HepG2 (cell line): ENCODE results near the gene PFN1. TPM values are rescaled to one million over a fixed set of nuclear protein-coding genes. Genes with fewer than 3 reads are reported as not detected.
A peak's percentile ranks its signal among the peaks of the same experiment; 100 is the strongest.

Source experiments
- ATF3 ChIP-seq: sonication (generic); formaldehyde crosslinking; IDR thresholded peaks from 2 replicates; pipeline ENCODE4 v1.4.0; 2020; ENCODE audit warnings: missing genetic modification reagents
- BCLAF1 ChIP-seq: fragments of 450-650 bp; IDR thresholded peaks from 2 replicates; pipeline ENCODE4 v1.6.1; 2017; ENCODE audit warnings: mild to moderate bottlenecking
- ETS1 ChIP-seq: sonication (generic); formaldehyde crosslinking; IDR thresholded peaks from 2 replicates; pipeline ENCODE4 v1.4.0; 2020; ENCODE audit warnings: missing genetic modification reagents
- FOXK1 ChIP-seq: sonication (generic); formaldehyde crosslinking; IDR thresholded peaks from 2 replicates; pipeline ENCODE4 v1.4.0; 2020; ENCODE audit warnings: low read depth, missing genetic modification reagents, borderline replicate concordance
- HCFC1 ChIP-seq: fragments of 150-350 bp; IDR thresholded peaks from 2 replicates; pipeline ENCODE4 v1.6.1; 2014; ENCODE audit warnings: low read depth, low read length
- HMGXB3 ChIP-seq: sonication (generic); formaldehyde crosslinking; IDR thresholded peaks from 2 replicates; pipeline ENCODE4 v1.4.0; 2020; ENCODE audit warnings: missing genetic modification reagents, borderline replicate concordance
- KLF6 ChIP-seq: IDR thresholded peaks from 2 replicates; pipeline ENCODE4 v1.8.0; 2016; ENCODE audit warnings: missing biosample characterization, missing genetic modification reagents
- MNT ChIP-seq: fragments of 450-650 bp; IDR thresholded peaks from 2 replicates; pipeline ENCODE4 v1.6.1; 2016
- PATZ1 ChIP-seq: sonication (generic); formaldehyde crosslinking; IDR thresholded peaks from 2 replicates; pipeline ENCODE4 v1.4.0; 2020; ENCODE audit warnings: missing genetic modification reagents
- PPARG ChIP-seq: conservative IDR thresholded peaks from 2 replicates; pipeline ENCODE4 v1.6.1; 2016; ENCODE audit warnings: missing biosample characterization, missing genetic modification reagents
- SOX5 ChIP-seq: IDR thresholded peaks from 2 replicates; pipeline ENCODE4 v1.6.1; 2016; ENCODE audit warnings: borderline replicate concordance
- ZBTB38 ChIP-seq: sonication (generic); formaldehyde crosslinking; IDR thresholded peaks from 2 replicates; pipeline ENCODE4 v1.5.1; 2020; ENCODE audit warnings: mild to moderate bottlenecking, missing genetic modification reagents
- ZNF34 ChIP-seq: sonication (generic); formaldehyde crosslinking; IDR thresholded peaks from 2 replicates; pipeline ENCODE4 v1.4.0; 2020; ENCODE audit warnings: mild to moderate bottlenecking, missing genetic modification reagents, borderline replicate concordance
- ZNF530 ChIP-seq: sonication (generic); formaldehyde crosslinking; IDR thresholded peaks from 2 replicates; pipeline ENCODE4 v1.5.0; 2020; ENCODE audit warnings: low read depth, mild to moderate bottlenecking, missing genetic modification reagents
- ZNF678 ChIP-seq: sonication (generic); formaldehyde crosslinking; IDR thresholded peaks from 2 replicates; pipeline ENCODE4 v1.4.0; 2020; ENCODE audit warnings: mild to moderate bottlenecking, missing genetic modification reagents
- polyA plus RNA-seq, 8 experiments: library from polyadenylated mRNA; depleted of rRNA in 3 of 8; stranded (reverse) in 7 of 8; unstranded in 1 of 8; fragments of >200 nt; fragmentation: Illumina TruSeq in 4 of 8; extraction: Trizol in 4 of 8; gene quantifications; 2 replicates each; pipeline versions ENCODE4 v1.2.1 to v1.2.3, GENCODE V29; 2011 to 2016; ENCODE audit warnings: low read depth in 4 of 8, missing spikeins in 1 of 8, mixed read lengths in 1 of 8; ENCODE audit not compliant: insufficient read depth in 1 of 8
- total RNA-seq, 5 experiments: library from RNA; depleted of rRNA; stranded (reverse); fragments of >200 nt; fragmentation: Illumina TruSeq; extraction: Trizol; gene quantifications; 2 replicates each; pipeline ENCODE4 v1.2.3, GENCODE V29; 2016; ENCODE audit warnings: low read depth in 1 of 5

PFN1 gene
- total and polyA plus RNA-seq, 2 of the 13 experiments (the other 11 are each of a cell fraction or from before 2014, with no cell fraction given) = 494 to 613 TPM

- TF ChIP-seq HMGXB3 = no peak
- 0 out of 2 replicates have a peak, but pooled peaks have one; percentile 31 for TF ChIP-seq ZNF530 (CRISPR knock-in tag)
- peak; percentile 96 for TF ChIP-seq PPARG (CRISPR knock-in tag)
- TF ChIP-seq ZNF678 (CRISPR knock-in tag) = 0 out of 2 replicates have a peak, but pooled peaks have one; percentile 53
- TF ChIP-seq ETS1 (CRISPR knock-in tag) = peak; percentile 39; the same call in 1 of the 2 replicates
- TF ChIP-seq KLF6 (CRISPR knock-in tag) = peak; percentile 78; the same call in 1 of the 2 replicates
- peak; percentile 13; the same call in 1 of the 2 replicates for TF ChIP-seq FOXK1 (CRISPR knock-in tag)
- TF ChIP-seq ATF3 (CRISPR knock-in tag) = peak; percentile 71; the same call in 1 of the 2 replicates
- peak; percentile 30; the same call in 1 of the 2 replicates for TF ChIP-seq MNT
- no peak for TF ChIP-seq BCLAF1
- TF ChIP-seq PATZ1 = peak; percentile 86; the same call in 1 of the 2 replicates
- peak; percentile 22; the same call in 1 of the 2 replicates for TF ChIP-seq SOX5 (CRISPR knock-in tag)
- peak; percentile 56 for TF ChIP-seq ZBTB38 (CRISPR knock-in tag)
- no peak for TF ChIP-seq ZNF34 (CRISPR knock-in tag)
- no peak for TF ChIP-seq HCFC1
These were observed 1.2 kb upstream of the PFN1 start (continued) for GRCh38 chr17:4949321-4950074.
